ENCODE data around the gene RPS2.
"Not testable (repeated sequence)": the region's sequence is repeated elsewhere in the genome, so short reads cannot be mapped to it uniquely, and the experiment has no call there.

RPS2 gene

DNA sequence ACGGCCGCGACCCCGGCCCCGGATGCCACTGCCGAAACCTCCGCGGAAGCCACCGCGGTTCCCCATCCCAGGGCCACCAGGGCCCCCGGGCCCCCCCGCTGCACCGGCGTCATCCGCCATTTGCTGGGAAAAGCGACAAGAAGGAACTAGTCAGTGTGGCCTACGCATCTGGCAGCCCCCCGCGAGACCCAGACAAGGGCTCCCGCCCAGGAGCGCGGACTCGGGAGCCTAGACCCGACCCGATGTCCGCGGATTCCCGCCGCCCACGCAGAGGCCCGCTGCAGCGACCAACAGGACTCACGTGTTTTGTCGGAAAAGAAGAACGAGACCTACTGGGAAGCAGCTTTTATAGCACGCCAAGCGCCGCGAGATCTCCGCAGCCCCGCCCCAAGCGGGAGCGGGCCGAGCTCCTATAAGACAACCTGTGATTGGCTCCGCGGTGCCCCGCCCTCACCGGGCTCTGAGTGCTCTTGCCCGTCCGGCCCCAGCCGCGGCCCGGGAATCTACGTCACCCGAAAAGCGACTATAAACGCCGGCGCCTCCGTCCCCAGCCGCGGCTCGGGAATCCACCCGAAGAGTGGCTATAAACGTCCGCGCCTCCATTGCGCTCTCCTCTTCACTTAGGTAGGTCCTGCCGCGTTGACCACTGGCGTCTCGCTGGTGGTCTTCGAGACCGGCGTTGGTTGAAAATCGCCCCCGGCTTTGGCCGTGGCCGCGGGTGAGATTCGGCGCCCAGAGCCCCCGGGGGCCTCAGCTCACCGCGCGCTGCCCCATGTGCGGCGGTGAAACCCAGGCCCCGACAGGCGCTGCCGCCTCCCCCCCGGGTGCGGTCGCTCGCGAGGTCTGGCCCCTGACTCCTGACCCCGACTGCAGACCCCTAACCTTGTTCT lies at the start of gene RPS2:
RPS2 (minus strand) TSS at position 321 of the 890 bp plus-strand sequence; CDS start at position 120, 201 bp downstream.
- DNase-seq: peak; percentile 97

DNA sequence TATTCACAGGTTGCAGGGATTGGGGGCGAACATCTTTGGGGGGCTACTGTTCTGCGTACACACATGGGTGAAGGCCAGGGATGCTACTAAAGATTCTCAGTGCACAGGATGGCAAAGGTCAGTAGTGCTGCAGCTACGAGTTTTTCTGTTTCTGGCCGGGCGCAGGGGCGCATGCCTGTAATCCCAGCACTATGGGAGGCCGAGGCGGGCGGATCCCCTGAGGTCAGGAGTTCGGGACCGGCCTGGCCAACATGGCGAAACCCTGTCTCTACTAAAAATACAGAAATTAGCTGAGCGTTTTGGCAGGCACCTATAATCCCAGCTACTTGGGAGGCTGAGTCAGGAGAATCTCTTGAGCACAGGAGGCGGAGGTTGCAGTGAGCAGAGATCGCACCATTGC lies 48.9 kb upstream of the RPS2 start:
- no peak for DNase-seq

- not testable (repeated sequence) for DNase-seq
Measured at GRCh38 chr16:2011726-2012125, 47.1 kb upstream of the RPS2 start.

DNA sequence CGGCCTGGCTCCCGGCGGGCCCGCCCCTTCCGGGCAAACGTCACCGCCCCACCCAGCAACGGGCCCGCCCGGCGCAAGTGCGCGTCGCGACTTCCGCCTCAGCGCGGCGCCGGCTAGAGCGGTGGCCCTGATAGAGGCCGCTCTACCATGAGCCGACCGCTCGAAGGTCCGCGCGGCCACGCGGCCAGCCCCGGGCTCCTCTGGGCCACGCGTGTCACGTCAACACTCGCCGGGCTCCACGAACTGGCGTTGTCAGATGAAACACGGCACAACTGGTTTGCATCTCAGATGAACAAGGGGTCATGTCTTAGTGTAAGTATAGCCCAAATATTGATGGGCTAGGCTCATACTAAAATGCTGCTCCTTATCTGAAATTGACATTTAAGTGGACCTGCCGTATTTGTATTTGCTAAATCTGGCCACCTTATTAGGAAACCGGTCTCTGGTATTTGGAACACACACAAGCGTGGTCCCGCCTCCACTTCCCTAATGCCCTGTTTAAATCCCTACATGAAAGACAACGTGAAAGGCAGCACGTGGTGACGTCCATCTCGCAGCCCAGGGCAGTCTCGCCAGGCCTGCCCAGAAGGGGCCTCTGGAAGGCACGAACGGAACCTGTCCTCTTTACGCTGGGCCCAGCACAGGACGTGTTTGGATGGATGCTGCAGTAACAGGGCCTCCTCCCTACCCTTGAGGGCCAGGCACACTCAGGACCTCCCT lies 45.3 kb upstream of the RPS2 start, which contains the start of gene ZNF598:
ZNF598 (minus strand) TSS at position 31 of the 720 bp plus-strand sequence.
- DNase-seq: peak; percentile 85

GRCh38 chr16:2009164-2009711 lies 44.6 kb upstream of the RPS2 start:
- no peak for DNase-seq

DNA sequence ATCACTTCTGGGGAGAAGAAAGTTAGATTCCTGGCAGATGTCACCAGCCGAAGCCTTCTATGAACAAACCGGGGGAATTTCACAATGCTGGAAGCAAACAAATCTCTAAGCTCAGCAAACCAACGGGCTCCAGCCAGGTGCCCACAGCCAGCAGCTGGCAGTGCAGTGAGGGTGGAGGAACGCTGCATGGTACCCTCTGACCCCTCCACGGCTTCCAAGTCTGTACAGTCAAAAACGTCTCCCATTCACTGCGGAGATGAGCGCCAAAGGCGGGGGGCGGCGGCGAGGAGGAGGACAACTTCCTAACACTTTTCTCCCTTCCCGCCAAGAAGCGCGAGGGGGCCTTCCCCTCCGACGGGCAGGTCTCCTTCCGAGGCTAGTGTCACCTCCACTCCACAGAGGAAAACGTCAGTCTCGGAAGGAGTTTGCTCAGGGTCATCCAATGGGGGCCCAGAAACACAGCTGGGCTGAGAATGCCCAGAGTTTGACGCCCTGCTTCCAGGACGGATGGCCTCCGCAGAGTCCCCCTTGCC lies 44.1 kb upstream of the RPS2 start:
- DNase-seq: no peak

GRCh38 chr16:2008009-2008526 lies 43.4 kb upstream of the RPS2 start:
- DNase-seq: no peak

GRCh38 chr16:2007081-2007836 lies 42.6 kb upstream of the RPS2 start:
- DNase-seq: no peak

DNA sequence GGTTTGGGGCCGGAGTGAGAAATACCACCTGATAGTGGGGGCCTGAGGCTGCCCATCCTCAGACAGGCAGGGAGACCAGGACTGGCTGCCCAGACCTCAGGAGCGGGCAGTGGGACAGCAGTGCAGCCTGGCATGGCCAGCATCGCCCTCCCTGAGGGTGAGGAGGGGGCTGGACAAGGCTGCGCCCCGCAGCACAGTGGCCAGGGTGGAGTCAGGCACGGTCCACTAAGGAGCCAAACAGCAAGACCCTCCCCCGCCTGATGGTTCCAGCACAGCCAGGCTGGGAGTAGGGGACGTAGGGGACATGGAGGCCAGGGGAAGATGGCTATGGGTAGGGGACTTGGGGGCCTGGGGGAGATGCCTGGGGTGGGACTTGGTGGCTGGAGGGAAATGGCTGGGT lies 41.7 kb upstream of the RPS2 start:
- no peak for DNase-seq

GRCh38 chr16:2005646-2006045 lies 41.0 kb upstream of the RPS2 start:
- no peak for DNase-seq

DNA sequence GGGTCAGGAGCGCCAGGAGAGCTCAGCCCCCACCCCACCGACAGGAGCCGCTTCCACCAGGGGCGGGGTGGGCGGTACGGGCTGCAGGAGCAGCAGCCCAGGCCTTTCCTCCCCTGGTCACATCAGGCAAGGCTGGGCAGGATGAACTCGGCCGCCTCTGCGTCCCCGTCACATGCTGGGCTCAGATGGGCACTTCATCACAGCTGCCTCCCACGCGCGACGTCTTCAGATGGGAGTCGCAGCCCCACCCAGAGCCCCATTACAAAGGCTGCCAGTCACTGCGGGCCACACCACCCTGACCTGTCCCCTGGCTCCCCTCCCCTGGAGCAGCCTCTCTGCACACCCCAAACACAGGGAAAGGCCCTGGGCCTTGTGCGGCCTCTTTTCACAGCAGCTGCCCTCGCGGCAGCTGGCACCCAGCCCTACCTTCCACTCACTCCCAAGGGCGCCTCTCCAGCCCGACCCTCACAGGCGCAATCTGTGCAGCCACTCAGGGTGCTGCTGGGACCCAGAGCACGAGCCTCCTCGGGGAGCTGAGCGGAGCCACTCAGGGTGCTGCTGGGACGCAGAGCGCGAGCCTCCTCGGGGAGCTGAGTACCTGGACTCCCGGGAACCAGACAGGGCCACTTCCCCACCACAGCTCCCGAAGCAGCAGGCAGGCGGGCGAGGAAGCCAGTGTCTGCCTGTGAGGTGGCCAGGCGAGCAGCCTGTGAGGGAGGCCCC lies 40.3 kb upstream of the RPS2 start:
- DNase-seq: peak; percentile 43

DNA sequence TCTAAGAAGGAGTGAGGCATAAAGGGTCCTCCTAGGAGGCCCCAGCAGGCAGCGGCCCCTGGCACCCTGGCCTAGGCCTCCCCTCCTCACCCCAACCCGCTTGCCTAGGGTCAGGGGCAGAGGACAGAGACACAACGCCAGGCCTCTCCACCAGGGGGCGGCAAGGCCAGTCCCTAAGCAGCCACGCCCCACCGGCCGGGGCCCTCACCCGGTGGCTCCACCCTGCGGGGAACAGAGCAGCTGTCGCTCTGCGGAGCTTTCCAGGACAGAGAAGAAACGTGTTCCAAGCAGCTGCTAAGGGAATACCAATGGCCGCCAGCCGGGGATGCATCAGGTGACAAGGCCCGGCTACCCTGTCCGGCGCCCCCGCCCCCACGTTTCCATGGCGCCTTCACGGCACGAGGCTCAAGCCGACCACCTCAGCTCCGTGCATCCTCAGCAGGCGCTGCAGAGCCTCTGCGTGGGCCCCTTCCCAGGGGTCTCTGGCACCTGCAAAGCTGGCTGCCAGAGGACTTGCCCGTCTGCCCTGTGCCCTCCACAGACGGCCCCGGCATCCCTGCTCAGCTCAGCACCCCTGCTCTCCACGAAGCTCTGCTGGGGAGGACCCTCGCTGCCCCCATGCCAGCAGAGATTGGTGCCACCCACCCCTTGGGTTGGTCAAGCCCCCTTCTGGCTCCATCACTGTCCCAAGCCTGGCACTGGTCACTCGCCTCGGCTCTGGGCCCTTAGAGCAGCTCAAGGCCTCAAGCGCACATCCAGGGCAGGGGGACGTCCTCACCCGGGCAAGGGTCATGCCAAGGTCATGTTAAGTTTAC lies 39.4 kb upstream of the RPS2 start:
- peak; percentile 91 for DNase-seq

DNA sequence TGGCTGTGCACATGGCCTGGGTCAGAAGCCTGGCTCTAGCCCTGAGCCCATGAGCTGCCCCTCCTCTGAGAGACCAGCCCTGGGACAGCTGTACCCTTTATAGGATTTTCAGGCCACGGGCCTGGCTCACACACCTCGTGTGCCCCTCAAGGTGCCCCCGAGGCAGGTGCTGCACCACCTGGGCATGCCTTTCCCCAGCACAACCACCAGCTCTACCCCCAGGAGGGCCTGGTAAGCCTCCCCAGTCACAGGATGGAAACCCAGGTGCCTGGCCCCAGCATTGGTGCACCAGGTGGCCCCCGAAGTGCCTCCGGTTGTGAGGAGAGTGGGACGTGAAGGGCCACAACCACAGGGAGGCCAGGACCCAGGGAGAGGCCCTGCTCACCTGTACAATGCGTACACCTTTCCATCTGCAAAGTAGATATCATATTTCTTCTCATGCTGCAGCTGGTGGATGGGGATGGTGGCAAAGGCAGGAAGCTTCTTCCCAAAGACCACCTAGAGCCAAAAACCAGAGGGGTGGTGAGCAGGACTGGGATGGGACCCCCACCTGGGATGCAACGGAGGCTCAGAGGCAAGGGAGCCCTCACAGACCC lies 38.7 kb upstream of the RPS2 start:
- no peak for DNase-seq

DNA sequence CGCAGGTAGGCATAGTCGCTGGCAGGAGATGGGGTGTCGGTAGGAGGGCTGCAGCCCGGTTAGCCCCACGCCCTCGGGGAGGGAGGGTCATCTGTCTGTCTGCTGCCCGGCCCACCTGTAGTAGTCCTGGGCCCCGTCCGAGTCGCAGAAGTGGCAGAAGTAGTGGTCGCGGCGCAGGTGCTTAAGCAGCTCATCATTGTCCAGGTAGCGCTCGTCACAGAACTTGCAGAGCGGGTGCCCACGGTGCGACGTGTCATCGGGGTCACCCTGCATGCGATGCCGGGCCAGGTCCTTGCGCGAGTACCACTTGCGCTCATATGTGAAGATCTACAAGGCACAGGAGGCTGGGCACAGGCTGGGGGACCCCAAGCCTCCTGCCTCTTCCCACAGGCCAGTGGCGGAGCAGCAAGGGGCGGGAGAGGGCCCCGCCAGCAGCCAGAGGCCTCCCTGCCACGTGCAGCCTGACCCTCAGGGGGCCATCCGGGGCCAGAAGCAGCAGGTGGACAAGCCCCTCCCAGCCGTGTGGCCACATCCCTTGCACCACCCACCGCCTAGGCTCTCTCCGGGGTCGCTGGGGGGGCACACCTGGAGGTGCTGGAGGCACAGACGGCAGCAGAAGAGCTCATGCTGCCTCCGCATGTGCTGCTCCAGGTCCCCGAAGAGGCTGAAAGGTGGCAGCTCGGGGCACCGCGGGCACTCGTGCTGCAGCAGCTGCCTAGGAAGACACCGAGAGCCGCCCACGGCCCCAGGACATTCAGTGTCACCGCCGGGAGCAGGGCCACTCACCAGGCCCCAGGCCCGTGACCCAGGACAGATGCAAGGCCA lies 38.0 kb upstream of the RPS2 start:
- no peak for DNase-seq

GRCh38 chr16:2001456-2002355 lies 37.1 kb upstream of the RPS2 start:
- no peak for DNase-seq

- no peak for DNase-seq
Measured at GRCh38 chr16:2001035-2001434, 36.4 kb upstream of the RPS2 start.

DNA sequence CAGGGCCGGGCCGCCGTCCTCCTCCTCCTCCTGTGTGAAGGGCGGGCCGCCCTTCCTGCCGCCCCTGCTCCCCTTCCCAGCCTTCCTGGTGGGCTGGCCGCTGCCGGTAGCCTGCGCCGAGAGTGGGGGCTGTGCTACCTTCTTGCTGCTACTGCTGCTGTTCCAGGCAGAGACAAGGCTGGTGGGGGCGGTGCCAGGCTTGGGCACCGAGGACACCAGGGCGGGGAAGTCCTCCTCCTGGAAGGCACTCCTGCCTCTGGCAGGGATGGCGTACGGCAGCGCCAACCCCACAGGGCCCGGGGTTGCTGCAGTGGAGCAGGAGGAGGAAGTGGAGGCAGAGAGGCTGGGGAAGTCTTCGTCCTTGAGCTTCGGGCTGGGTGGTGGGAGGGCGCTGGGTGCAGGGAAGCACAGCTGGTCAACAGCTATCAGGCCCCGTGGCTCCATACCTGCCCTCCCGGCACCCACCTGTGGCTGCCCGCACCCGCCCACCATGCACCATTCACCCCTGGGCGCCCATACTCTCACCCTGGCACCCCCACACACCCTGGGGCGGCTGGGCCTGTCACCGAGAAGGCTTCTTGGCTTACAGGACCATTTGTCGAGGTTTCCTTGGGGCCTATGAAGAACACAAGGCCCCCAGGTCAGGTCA lies 35.4 kb upstream of the RPS2 start:
- DNase-seq: no peak

Measured in NCI-H1436 (cell line).